RWPE2 (cell line): Measurements from ENCODE around the gene KIF16B.
"Not testable (repeated sequence)": the region's sequence is repeated elsewhere in the genome, so short reads cannot be mapped to it uniquely, and the experiment has no call there.

Experiments used
- ATAC-seq: fragments of 200-7000 bp; cut with Tn5 transposase; 3 replicates; pipeline ENCODE4 v1.9.1; 2021; ENCODE audit warnings: low read depth
- DNase-seq: peaks from one replicate; pipeline ENCODE4 v3.0.0-alpha.2; 2020; ENCODE audit warnings: low spot score
- H3K27ac ChIP-seq: fragments of 450-650 bp; 2 replicates; pipeline ENCODE4 v1.5.1; 2017; ENCODE audit warnings: mild to moderate bottlenecking; ENCODE audit not compliant: poor library complexity, severe bottlenecking
- H3K27me3 ChIP-seq: fragments of 250-450 bp; sonication (Bioruptor Pico); 2 replicates; pipeline ENCODE4 v1.5.1; 2021; ENCODE audit warnings: mild to moderate bottlenecking, moderate library complexity; ENCODE audit not compliant: insufficient read depth, poor library complexity, severe bottlenecking
- H3K36me3 ChIP-seq: fragments of 250-450 bp; sonication (Bioruptor Pico); 2 replicates; pipeline ENCODE4 v1.5.1; 2020; ENCODE audit warnings: low read depth, mild to moderate bottlenecking, moderate library complexity
- H3K4me1 ChIP-seq: fragments of 250-450 bp; sonication (Bioruptor Pico); 2 replicates; pipeline ENCODE4 v1.5.1; 2021; ENCODE audit warnings: mild to moderate bottlenecking, moderate library complexity; ENCODE audit not compliant: insufficient read depth, poor library complexity, severe bottlenecking
- H3K4me3 ChIP-seq: fragments of 250-450 bp; sonication (Bioruptor Pico); 2 replicates; pipeline ENCODE4 v1.5.1; 2021; ENCODE audit warnings: mild to moderate bottlenecking, moderate library complexity; ENCODE audit not compliant: severe bottlenecking
- H3K9me3 ChIP-seq: fragments of 250-450 bp; sonication (Bioruptor Pico); 2 replicates; pipeline ENCODE4 v1.5.1; 2021; ENCODE audit warnings: mild to moderate bottlenecking, moderate library complexity; ENCODE audit not compliant: severe bottlenecking
- TF ChIP-seq, protein P1 (sequence below): fragments of 450-650 bp; IDR thresholded peaks from one replicate; pipeline ENCODE4 v1.5.1; 2017; ENCODE audit warnings: mild to moderate bottlenecking, moderate library complexity; ENCODE audit not compliant: poor library complexity, severe bottlenecking

Gene KIF16B

DNA sequence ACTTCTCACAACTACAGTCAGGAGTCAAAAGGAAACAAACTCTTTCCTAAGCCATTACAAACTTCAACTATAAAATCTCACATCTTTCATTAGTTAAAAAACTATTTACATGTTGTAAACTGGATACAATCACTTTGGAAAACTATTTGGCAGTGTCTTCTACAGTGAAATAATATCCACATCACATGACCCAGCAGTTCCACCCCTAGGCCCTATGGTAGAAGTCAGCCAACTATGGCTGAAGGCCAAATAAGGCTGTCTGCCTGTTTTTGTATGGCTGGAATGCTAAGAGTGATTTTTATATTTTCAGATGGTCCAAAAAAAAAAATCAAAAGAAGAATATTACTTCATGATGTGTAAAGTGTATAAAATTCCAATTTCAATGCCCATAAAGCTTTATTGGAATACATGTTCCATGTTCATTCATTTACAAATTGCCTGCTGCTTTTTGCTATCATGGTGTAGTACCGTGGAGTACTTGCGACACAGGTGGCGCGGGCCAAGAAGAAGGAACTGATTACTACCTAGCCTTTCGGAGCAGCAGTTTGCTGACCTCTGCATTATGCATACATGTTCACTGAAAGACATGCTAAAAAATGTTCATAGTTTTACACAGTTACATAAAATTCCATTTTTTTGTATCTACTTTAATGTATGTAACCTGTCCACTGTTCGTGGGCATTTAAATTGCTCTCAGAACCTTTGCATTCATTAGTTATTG lies 129.0 kb downstream of the KIF16B start:
- ATAC-seq: no peak
- Histone ChIP-seq H3K4me1 (no peaks in the 10 kb centered on the region), H3K4me3 (no peak overlapping the region), H3K27me3 (no peaks in the 10 kb centered on the region), H3K9me3 (no peaks in the 10 kb centered on the region), H3K36me3 (no peaks in the 10 kb centered on the region), H3K27ac (no peak overlapping the region)
- no peak for DNase-seq
- TF ChIP-seq, protein P1, sequence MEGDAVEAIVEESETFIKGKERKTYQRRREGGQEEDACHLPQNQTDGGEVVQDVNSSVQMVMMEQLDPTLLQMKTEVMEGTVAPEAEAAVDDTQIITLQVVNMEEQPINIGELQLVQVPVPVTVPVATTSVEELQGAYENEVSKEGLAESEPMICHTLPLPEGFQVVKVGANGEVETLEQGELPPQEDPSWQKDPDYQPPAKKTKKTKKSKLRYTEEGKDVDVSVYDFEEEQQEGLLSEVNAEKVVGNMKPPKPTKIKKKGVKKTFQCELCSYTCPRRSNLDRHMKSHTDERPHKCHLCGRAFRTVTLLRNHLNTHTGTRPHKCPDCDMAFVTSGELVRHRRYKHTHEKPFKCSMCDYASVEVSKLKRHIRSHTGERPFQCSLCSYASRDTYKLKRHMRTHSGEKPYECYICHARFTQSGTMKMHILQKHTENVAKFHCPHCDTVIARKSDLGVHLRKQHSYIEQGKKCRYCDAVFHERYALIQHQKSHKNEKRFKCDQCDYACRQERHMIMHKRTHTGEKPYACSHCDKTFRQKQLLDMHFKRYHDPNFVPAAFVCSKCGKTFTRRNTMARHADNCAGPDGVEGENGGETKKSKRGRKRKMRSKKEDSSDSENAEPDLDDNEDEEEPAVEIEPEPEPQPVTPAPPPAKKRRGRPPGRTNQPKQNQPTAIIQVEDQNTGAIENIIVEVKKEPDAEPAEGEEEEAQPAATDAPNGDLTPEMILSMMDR: no peak

DNA sequence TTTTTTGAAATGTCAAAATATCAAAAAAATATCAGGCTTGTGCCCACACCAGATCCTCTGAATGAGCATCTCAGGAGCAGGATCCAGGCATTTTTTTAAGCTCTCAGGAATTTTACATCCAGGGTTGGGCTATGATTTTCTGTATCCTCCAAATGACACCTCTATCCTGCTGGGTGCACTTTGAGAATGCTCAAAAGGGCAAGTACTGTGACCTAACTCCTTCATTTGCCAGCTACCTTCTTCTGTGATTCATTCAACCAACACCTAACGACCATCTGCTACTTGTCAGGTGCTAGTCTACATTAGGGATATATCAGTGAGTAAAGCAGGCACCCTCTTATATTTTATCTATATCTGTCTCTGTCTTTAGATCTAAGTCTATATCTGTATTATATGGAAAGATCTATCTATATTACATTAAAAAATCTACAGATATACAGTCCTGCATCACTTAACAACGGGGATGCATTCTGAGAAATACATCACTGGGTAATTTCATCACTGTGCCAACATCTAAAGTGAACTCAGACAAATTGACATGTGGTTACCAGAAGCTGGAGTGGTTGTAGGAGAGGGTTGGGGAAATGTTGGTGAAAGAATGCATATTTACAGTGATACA lies 131.6 kb downstream of the KIF16B start:
- no peak for DNase-seq
- no peaks in the 10 kb centered on the region for H3K9me3 ChIP-seq
- H3K27ac ChIP-seq: no peak overlapping the region
- no peak overlapping the region for H3K4me3 ChIP-seq
- TF ChIP-seq, protein P1: no peak
- no peak for ATAC-seq
- H3K36me3 ChIP-seq: no peaks in the 10 kb centered on the region
- H3K27me3 ChIP-seq: no peaks in the 10 kb centered on the region
- peaks cover 12% of the 10 kb centered on the region for H3K4me1 ChIP-seq

DNA sequence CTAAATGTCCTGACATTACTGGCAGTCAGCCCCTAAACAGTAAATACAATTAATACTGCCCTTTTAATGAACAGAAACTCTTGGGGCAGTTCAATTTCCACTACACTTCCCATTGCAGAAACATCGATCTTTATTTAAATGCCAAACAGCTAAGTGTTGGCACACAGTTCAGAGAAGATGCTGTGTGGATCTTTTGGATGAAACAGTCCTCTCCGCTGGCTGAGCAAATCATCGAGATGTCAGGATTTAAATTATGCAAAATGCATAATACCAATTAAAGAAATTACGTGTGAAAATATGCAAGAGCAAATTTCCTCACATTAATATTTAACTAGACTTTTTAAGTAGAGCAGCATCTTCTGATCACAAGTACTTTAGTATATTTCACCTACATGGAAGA lies 132.6 kb downstream of the KIF16B start:
- Histone ChIP-seq H3K9me3 (no peaks in the 10 kb centered on the region), H3K4me3 (no peak overlapping the region), H3K27me3 (no peaks in the 10 kb centered on the region), H3K27ac (no peak overlapping the region), H3K36me3 (no peaks in the 10 kb centered on the region), H3K4me1 (peaks cover 12% of the 10 kb centered on the region)
- TF ChIP-seq, protein P1: no peak
- ATAC-seq (no peak), DNase-seq (no peak)

DNA sequence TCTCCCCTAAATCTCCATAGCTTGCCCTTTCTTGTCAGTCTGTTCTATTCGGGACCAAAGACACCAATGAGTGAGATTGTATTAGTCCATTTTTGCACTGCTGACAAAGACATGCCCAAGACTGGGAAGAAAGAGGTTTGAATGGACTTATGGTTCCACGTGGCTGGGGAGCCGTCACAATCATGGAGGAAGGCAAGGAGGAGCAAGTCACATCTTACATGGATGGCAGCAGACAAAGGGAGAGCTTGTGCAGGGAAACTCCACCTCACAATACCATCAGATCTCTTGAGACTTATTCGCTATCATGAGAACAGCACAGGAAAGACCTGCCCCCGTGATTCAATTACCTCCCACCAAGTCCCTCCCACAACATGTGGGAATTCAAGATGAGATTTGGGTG lies 133.7 kb downstream of the KIF16B start:
- peaks cover 12% of the 10 kb centered on the region for H3K4me1 ChIP-seq
- H3K9me3 ChIP-seq, DNase-seq, H3K36me3 ChIP-seq, H3K27ac ChIP-seq, H3K4me3 ChIP-seq, H3K27me3 ChIP-seq, ATAC-seq: not testable (repeated sequence)

DNA sequence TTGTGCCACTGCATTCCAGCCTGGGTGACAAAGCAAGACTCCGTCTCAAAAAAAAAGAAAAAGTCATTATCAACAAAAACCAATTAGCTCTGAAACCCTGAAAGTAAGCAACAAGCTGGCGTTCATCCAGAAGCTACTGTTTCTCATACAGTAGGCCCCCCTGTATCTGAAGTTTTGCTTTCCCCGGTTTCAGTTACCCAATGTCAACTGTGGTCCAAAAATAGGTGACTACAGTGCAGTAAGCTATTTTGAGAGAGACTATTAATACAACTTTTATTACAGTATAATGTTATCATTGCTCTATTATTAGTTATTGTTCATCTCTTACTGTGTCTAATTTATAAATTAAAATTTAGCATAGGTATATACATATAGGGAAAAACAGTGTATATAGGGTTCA lies 135.1 kb downstream of the KIF16B start:
- ATAC-seq (no peak), DNase-seq (no peak)
- Histone ChIP-seq H3K9me3 (no peaks in the 10 kb centered on the region), H3K4me3 (no peak overlapping the region), H3K36me3 (no peaks in the 10 kb centered on the region), H3K4me1 (peaks cover 12% of the 10 kb centered on the region), H3K27ac (peak overlapping the region; percentile 72), H3K27me3 (no peaks in the 10 kb centered on the region)
- TF ChIP-seq, protein P1: no peak
